ENCODE data around the gene MRPL52.

DNA sequence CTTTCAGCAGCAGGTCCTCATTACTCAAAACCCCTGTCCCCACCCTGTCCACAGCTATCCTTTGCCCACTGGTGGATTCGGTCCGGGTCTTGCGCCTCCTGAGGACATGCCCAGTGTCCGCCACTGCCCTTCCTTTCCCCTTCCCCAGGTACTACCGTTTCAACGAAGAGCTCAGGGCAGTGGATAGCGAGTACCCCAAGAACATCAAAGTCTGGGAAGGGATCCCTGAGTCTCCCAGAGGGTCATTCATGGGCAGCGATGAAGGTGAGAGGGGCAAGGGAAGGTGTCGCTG, 15.4 kb downstream of the MRPL52 start:
- TF ChIP-seq, protein P1, sequence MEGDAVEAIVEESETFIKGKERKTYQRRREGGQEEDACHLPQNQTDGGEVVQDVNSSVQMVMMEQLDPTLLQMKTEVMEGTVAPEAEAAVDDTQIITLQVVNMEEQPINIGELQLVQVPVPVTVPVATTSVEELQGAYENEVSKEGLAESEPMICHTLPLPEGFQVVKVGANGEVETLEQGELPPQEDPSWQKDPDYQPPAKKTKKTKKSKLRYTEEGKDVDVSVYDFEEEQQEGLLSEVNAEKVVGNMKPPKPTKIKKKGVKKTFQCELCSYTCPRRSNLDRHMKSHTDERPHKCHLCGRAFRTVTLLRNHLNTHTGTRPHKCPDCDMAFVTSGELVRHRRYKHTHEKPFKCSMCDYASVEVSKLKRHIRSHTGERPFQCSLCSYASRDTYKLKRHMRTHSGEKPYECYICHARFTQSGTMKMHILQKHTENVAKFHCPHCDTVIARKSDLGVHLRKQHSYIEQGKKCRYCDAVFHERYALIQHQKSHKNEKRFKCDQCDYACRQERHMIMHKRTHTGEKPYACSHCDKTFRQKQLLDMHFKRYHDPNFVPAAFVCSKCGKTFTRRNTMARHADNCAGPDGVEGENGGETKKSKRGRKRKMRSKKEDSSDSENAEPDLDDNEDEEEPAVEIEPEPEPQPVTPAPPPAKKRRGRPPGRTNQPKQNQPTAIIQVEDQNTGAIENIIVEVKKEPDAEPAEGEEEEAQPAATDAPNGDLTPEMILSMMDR (IDR thresholded peaks at IDR 0.05) = no peak
- TF ChIP-seq POLR2A (IDR thresholded peaks at IDR 0.05) (no peak), POLR2AphosphoS5 (IDR thresholded peaks at IDR 0.05) (no peak)
